Measurements from ENCODE around the gene ZBTB42. TPM values are rescaled to one million over a fixed set of nuclear protein-coding genes. Genes with fewer than 3 reads are reported as not detected.

ZBTB42 gene
- total and polyA plus RNA-seq, 4 donors: 1.5 to 9.4 (median 4.9) TPM

GRCh38 chr14:104824353-104824997 is 23.6 kb downstream of the ZBTB42 start:
- Histone ChIP-seq H3K9ac (ENCODE audit: low read depth in 1 of 2, low read length in 2 of 2) (no peak overlapping the region), H3K27ac (ENCODE audit: low read depth in 1 of 2, low read length in 2 of 2) (no peak overlapping the region), H3K4me1 (ENCODE audit: control insufficient read depth in 4 of 4, insufficient read depth in 4 of 4, low read length in 3 of 4) (peaks cover 6 to 21% (median 13%) of the 10 kb centered on the region in 4 donors), H3K36me3 (ENCODE audit: control insufficient read depth in 4 of 4, insufficient read depth in 3 of 4, low read depth in 1 of 4, low read length in 3 of 4) (no peaks in the 10 kb centered on the region), H3K9me3 (ENCODE audit: control insufficient read depth in 4 of 4, low read length in 3 of 4) (no peaks in the 10 kb centered on the region), H3K27me3 (ENCODE audit: control insufficient read depth in 4 of 4, insufficient read depth in 4 of 4, low read length in 3 of 4) (peaks cover 0 to 2% (median 0%) of the 10 kb centered on the region in 4 donors), H3K4me3 (ENCODE audit: low read depth in 1 of 3, low read length in 3 of 3) (no peak overlapping the region)
- DNase-seq (ENCODE audit: low spot score): no peak
- WGBS: 97% methylated on average over 2 of the region's 2 CpGs
- no peak for TF ChIP-seq RAD21 (IDR thresholded peaks at IDR 0.05)
- TF ChIP-seq GABPA (IDR thresholded peaks at IDR 0.05 in 1 of 2, conservative IDR thresholded peaks at IDR 0.05 in 1 of 2): no peak
- no peak for TF ChIP-seq YY1 (IDR thresholded peaks at IDR 0.05)
- no peak for TF ChIP-seq RXRA (IDR thresholded peaks at IDR 0.05)
- no peak for TF ChIP-seq HNF4A (conservative IDR thresholded peaks at IDR 0.05)
- TF ChIP-seq SP1 (IDR thresholded peaks at IDR 0.05): no peak
- no peak for TF ChIP-seq EGR1 (IDR thresholded peaks at IDR 0.05; ENCODE audit: low read depth in 2 of 2)
- TF ChIP-seq FOXA1 (IDR thresholded peaks at IDR 0.05): no peak
- TF ChIP-seq TAF1 (conservative IDR thresholded peaks at IDR 0.05): no peak
- no peak for TF ChIP-seq NR2F2 (IDR thresholded peaks at IDR 0.05)
- TF ChIP-seq MAX (IDR thresholded peaks at IDR 0.05): no peak
- TF ChIP-seq JUND (IDR thresholded peaks at IDR 0.05): no peak
- no peak for TF ChIP-seq ZBTB33 (IDR thresholded peaks at IDR 0.05)
- TF ChIP-seq REST (IDR thresholded peaks at IDR 0.05): no peak
- TF ChIP-seq CTCF (IDR thresholded peaks at IDR 0.05; ENCODE audit: low read depth, low read length, missing input control): no peak
- no peak for TF ChIP-seq HNF4G (IDR thresholded peaks at IDR 0.05)

Measured in liver (tissue), 9 donors.